PC-9 (cell line): ENCODE data around the gene ARF3. TPM values are rescaled to one million over a fixed set of nuclear protein-coding genes. Genes with fewer than 3 reads are reported as not detected.

Experiments
- BruUV-seq: library from RNA; stranded (reverse); fragments of 400-500 nt; replicated peaks from 2 replicates; lab custom pipeline; 2021; lab: Mats Ljungman, UMichigan
- CTCF ChIA-PET: fragments of 300-600 bp; sonication (Branson Sonifier 250); formaldehyde crosslinking; loops from one replicate; lab custom pipeline; 2022; ENCODE audit warnings: antibody characterized with exemption; lab: Charles Lee
- POLR2A ChIA-PET: fragments of 300-600 bp; sonication (Branson Sonifier 250); formaldehyde crosslinking; loops from one replicate; lab custom pipeline; 2022; ENCODE audit warnings: antibody characterized with exemption; ENCODE audit not compliant: unreplicated experiment; lab: Charles Lee
- DNase-seq, 2 experiments: peaks; one replicate each; pipeline versions ENCODE4 v3.0.0 to v3.0.0-alpha.2; 2015 to 2022; ENCODE audit warnings: mixed read lengths in 1 of 2
- H2AFZ ChIP-seq: fragments of 200-600 bp; sonication (generic); 2 replicates; pipeline ENCODE4 v1.8.1; 2017; ENCODE audit warnings: antibody characterized with exemption
- H3F3A ChIP-seq: fragments of 200-600 bp; sonication (generic); 2 replicates; pipeline ENCODE4 v1.8.1; 2017; ENCODE audit warnings: antibody characterized with exemption, mild to moderate bottlenecking, low read depth; ENCODE audit not compliant: insufficient read depth
- H3K27ac ChIP-seq: fragments of 200-600 bp; sonication (generic); 2 replicates; pipeline ENCODE4 v1.6.1; 2016; ENCODE audit warnings: mixed run types
- H3K27me3 ChIP-seq: fragments of 200-600 bp; sonication (generic); 2 replicates; pipeline ENCODE4 v1.6.1; 2016; ENCODE audit warnings: low read depth, mixed run types; ENCODE audit not compliant: insufficient read depth
- H3K36me3 ChIP-seq: fragments of 200-600 bp; sonication (generic); 2 replicates; pipeline ENCODE4 v1.6.1; 2016; ENCODE audit warnings: low read depth, mixed run types
- H3K4me1 ChIP-seq: fragments of 200-600 bp; sonication (generic); replicated peaks from 2 replicates; pipeline ENCODE4 v1.6.1; 2016; ENCODE audit warnings: mixed run types; ENCODE audit not compliant: insufficient read depth
- H3K4me2 ChIP-seq: fragments of 200-600 bp; sonication (generic); 2 replicates; pipeline ENCODE4 v1.6.1; 2017; ENCODE audit warnings: mixed run types
- H3K4me3 ChIP-seq: fragments of 200-600 bp; sonication (generic); 2 replicates; pipeline ENCODE4 v1.6.1; 2016; ENCODE audit warnings: mixed run types
- H3K79me2 ChIP-seq: fragments of 200-600 bp; sonication (generic); 2 replicates; pipeline ENCODE4 v1.6.1; 2017; ENCODE audit warnings: low read depth, mixed run types
- H3K9me2 ChIP-seq: fragments of 200-600 bp; sonication (generic); 2 replicates; pipeline ENCODE4 v1.8.1; 2017; ENCODE audit warnings: mild to moderate bottlenecking; ENCODE audit not compliant: insufficient read depth
- H3K9me3 ChIP-seq: fragments of 200-600 bp; sonication (generic); 2 replicates; pipeline ENCODE4 v1.8.1; 2016; ENCODE audit warnings: low read depth; ENCODE audit not compliant: insufficient read depth
- H4K20me1 ChIP-seq: fragments of 200-600 bp; sonication (generic); 2 replicates; pipeline ENCODE4 v1.8.1; 2017; ENCODE audit not compliant: insufficient read depth
- EZH2 ChIP-seq: fragments of 200-600 bp; sonication (generic); IDR thresholded peaks from 2 replicates; pipeline ENCODE4 v1.8.0; 2017; ENCODE audit warnings: antibody characterized with exemption, low read depth
- intact Hi-C: fragments of 100-400 bp; cut with micrococcal nuclease; formaldehyde crosslinking; loops from one replicate; pipeline ENCODE4 v1.10.0; 2022; ENCODE audit not compliant: unreplicated experiment
- total RNA-seq: library from RNA; stranded (reverse); gene quantifications from 2 replicates; pipeline ENCODE4 v1.2.3, GENCODE V29; 2021
- TF ChIP-seq, protein P1 (sequence below): fragments of 200-600 bp; sonication (generic); conservative IDR thresholded peaks from 2 replicates; pipeline ENCODE4 v1.6.1; 2017; ENCODE audit warnings: mixed run types, antibody characterized with exemption, mild to moderate bottlenecking, moderate library complexity

ARF3 gene
- total RNA-seq, 1 experiment from 2014 or later, result 205 TPM

DNA sequence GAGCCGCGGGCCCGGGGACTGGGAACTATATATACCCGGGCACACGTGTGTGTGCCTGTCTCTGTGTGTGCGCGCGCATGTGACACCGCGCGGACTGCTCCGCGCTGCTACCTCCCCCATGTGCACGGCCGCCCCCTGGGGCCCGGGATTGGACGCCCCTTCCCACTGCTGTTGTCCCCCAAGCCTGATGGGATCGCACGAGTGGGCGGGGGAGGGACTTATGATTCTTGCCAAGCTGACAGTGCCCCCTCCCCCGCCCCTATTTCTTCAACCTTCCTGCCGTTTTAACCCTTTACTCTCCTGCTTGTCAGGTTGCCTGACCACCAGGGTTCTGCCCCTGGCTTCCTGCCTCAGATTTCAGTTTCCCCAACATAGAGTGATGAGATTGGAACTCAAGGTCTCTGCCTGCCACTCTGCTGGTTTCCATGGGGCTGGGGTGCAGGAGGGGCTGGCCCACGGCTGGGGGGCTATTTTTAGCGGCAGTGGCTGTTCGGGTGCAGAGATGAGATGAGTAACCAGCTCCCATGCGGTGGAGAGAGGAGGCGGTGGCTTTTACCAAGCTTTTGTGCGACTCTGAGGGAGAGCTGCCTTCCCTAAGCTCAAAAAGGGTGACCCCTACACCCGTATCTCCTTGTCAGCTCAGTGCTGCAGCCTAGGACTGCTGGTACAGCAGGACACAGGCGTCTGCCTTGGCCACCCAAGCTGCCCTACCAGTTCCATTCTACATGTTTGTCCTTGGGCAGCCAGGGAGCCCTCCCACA lies 42.3 kb upstream of the ARF3 start, which contains the start of gene DDN:
TSS of gene DDN (minus strand) at position 5 of the 761 bp plus-strand sequence. CDS start 88 bp downstream, outside the sequence.
- peaks cover 14% of the 10 kb centered on the region for H3K4me1 ChIP-seq
- no TSS peak for BruUV-seq
- H3K79me2 ChIP-seq, result no peaks in the 10 kb centered on the region
- no peaks in the 10 kb centered on the region for H3K36me3 ChIP-seq
- CTCF ChIA-PET, result interaction anchor here (1.1 kb wide), 1 partner anchor 146 kb away, joined by 5 read pairs; no protein-coding TSS in a partner anchor
- DNase-seq, result no peak
- intact Hi-C loops, result loop anchor here (2.0 to 10.0 kb wide), 6 partner anchors 19 to 457 kb away; partner anchors contain the start of genes CACNB3, KANSL2 and PRKAG1
- H3K9me2 ChIP-seq, result no peaks in the 10 kb centered on the region
- peaks cover 25% of the 10 kb centered on the region; the same call in 1 of the 2 replicates for H3F3A ChIP-seq
- H4K20me1 ChIP-seq, result no peaks in the 10 kb centered on the region
- peak within 1 kb of the TSS; percentile 82 for H2AFZ ChIP-seq
- no peak within 1 kb of the TSS for H3K27ac ChIP-seq
- peak within 1 kb of the TSS; percentile 61 for H3K4me3 ChIP-seq
- no peaks in the 10 kb centered on the region for H3K27me3 ChIP-seq
- TF ChIP-seq, protein P1, sequence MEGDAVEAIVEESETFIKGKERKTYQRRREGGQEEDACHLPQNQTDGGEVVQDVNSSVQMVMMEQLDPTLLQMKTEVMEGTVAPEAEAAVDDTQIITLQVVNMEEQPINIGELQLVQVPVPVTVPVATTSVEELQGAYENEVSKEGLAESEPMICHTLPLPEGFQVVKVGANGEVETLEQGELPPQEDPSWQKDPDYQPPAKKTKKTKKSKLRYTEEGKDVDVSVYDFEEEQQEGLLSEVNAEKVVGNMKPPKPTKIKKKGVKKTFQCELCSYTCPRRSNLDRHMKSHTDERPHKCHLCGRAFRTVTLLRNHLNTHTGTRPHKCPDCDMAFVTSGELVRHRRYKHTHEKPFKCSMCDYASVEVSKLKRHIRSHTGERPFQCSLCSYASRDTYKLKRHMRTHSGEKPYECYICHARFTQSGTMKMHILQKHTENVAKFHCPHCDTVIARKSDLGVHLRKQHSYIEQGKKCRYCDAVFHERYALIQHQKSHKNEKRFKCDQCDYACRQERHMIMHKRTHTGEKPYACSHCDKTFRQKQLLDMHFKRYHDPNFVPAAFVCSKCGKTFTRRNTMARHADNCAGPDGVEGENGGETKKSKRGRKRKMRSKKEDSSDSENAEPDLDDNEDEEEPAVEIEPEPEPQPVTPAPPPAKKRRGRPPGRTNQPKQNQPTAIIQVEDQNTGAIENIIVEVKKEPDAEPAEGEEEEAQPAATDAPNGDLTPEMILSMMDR, result no peak
- TF ChIP-seq EZH2, result no peak
- H3K4me2 ChIP-seq, result peak within 1 kb of the TSS; percentile 91
- H3K9me3 ChIP-seq, result no peaks in the 10 kb centered on the region
- POLR2A ChIA-PET, result interaction anchor here (0.5 to 0.7 kb wide), 2 partner anchors 18 to 140 kb away, joined by 3 to 4 read pairs; no protein-coding TSS in a partner anchor

GRCh38 chr12:48998497-48999353 lies 41.4 kb upstream of the ARF3 start:
- Histone ChIP-seq H3K27ac (no peak overlapping the region), H3K4me2 (peak overlapping the region; percentile 91), H3K36me3 (no peaks in the 10 kb centered on the region), H3K9me2 (no peaks in the 10 kb centered on the region), H3K4me3 (peak overlapping the region; percentile 58; the same call in 1 of the 2 replicates), H4K20me1 (no peaks in the 10 kb centered on the region), H3K27me3 (no peaks in the 10 kb centered on the region), H3K4me1 (peaks cover 22% of the 10 kb centered on the region), H3F3A (peaks cover 32% of the 10 kb centered on the region), H2AFZ (peak overlapping the region; percentile 82; the same call in 1 of the 2 replicates), H3K9me3 (no peaks in the 10 kb centered on the region), H3K79me2 (no peaks in the 10 kb centered on the region)
- no TSS peak for BruUV-seq
- TF ChIP-seq, protein P1, result no peak
- no peak for TF ChIP-seq EZH2
- no peak for DNase-seq
- intact Hi-C loops, result loop anchor here (5.0 to 10.0 kb wide), 5 partner anchors 124 to 456 kb away; partner anchors contain the start of genes CACNB3 and KANSL2
- POLR2A ChIA-PET, result interaction anchor here (0.5 to 0.7 kb wide), 2 partner anchors 19 to 36 kb away, joined by 4 read pairs; no protein-coding TSS in a partner anchor
- CTCF ChIA-PET, result interaction anchor here (0.6 to 1.3 kb wide), 5 partner anchors 10 to 292 kb away, joined by 3 to 5 read pairs (median 4); partner anchors contain the start of gene ADCY6
